Right kidney (tissue), 1 donor: ENCODE data around the gene CCNL1.

Experiments
- DNase-seq: peaks from one replicate; pipeline ENCODE4 v3.0.0-alpha.2; 2016

Gene CCNL1

GRCh38 chr3:157125101-157125500 lies 34.8 kb downstream of the CCNL1 start:
- DNase-seq: no peak

- DNase-seq: no peak
Measured at GRCh38 chr3:157123621-157124020, 36.3 kb downstream of the CCNL1 start.

DNA sequence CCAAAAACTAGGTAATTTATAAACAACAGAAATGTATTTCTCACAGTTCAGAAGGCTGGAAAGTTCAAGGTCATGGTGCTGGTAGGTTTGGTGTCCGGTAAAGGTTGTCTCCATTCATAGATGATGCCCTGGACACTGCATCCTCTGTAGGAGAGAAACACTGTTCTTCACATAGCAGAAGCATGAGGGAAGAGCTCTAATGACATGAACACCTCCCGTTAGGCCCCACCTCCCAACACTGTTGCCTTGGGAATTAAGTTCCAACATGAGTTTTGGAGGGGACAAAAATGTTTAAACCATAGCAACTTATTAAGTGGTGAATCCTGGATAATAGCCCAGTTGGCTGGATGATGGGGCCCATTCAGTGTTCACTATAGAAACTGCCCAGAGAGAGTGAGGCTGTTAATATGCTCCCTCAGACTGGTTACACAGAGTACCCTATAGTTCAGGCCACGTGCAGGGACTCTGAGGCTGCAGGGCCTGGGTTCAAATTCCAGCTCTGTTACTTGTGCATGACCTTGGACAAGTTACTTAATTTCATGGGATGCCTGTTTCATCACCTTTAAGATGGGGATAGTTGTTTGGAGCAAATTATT lies 37.0 kb downstream of the CCNL1 start:
- DNase-seq: no peak

DNA sequence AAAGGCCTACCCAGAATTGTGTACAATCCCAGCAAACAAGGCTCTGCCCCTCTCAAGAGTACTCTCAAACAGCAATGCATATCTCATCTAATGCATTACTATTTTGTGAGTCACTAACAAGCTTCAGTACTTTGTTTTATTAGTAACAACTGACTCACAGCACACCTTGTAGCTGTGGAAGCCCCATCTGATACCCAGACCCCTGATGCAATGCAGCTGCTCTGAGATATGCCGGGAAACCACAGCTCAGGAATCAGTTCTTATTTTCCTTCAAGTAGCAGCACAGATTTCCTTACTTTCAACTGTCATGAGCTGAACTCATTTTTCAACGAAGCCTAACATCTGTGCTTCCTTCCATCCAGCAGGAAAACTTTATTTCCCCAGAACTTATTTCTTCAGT lies 37.8 kb downstream of the CCNL1 start:
- no peak for DNase-seq

DNA sequence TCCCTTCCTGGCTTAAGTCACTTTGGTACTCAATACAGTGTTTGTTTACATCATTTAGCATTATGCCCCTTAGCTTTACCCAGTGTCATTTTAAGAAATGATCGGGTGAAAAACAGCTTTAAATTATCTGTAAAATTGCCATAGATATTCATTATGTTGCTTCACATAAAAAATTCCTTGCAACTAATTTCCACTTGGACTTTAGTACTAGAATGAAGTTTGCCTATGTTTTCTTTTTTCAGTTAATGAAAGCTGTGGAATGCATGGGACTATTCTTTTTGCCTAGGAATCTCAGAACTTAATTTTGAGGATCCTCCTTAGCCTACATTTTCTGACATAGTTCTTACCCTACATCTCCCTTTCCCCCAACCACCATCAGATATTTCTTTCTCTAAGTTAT lies 38.4 kb downstream of the CCNL1 start:
- no peak for DNase-seq

- DNase-seq: peak; percentile 56
Measured at GRCh38 chr3:157120071-157120892, 39.7 kb downstream of the CCNL1 start.

DNA sequence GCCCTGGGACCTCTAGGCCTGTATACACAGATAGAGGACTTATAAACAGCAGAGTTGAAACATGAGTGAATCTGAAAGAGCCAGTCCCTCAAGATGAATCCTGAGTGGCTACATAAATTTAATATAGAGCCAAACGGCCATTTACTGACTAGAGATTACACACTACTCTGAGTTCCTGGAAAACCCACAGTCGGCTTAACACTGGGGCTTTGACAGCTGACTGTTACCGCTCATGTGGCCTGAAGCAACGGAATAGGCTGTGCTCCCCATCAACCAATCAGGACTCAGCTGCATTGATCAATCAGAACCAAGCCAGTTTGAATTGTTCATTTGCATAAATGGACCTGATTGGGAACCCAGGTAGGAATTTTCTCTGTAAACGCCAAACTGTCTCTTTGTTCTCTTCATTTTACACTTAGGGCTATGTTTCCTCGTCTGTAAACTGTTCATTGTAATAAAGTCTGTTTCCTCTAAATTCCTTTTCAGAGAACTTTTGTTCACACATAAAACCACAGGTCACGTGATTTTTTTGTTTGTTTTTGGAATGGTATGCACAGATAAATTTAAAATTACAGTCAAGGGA lies 40.5 kb downstream of the CCNL1 start:
- no peak for DNase-seq

GRCh38 chr3:157117875-157118654 lies 41.9 kb downstream of the CCNL1 start:
- no peak for DNase-seq

DNA sequence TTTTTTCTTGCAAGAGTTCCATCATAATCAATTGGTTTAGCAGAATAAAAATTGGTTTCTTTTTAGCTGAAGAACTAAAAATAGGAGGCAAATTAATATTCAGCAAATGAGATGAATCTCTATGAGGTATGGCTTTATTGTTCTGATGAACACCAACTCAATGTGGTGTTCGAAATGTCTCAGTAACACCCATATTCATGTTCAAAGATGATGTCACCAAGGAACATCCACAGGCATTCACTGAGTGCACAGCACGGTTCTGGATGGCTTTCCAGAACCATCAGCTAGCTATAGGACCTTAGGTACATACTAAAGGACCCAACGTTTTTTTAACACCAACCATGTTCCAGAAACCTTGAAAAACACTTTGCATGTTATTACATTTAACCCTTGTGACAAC lies 42.7 kb downstream of the CCNL1 start:
- DNase-seq: no peak

DNA sequence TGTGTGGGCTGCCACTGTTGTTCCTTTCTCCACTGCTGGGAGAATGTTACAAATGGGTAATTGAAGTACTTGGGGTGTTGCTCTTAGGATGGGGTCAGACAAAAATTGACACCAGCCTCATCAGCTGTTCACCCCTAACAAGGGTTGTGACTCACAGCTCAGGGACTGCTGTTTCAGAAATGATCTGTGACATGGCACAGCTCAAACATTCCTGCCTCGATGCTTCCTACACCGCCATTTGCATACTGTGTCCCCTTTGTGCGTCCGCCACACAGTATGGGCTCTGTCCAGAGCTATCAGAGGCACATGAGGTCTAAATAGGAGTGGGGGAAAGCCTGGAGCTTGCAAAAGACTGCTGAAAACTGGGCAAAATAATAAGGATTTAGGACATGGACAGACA lies 43.9 kb downstream of the CCNL1 start:
- no peak for DNase-seq

- DNase-seq: no peak
Measured at GRCh38 chr3:157115069-157116006, 44.6 kb downstream of the CCNL1 start.

- DNase-seq: no peak
Measured at GRCh38 chr3:157113832-157114505, 46.0 kb downstream of the CCNL1 start.

DNA sequence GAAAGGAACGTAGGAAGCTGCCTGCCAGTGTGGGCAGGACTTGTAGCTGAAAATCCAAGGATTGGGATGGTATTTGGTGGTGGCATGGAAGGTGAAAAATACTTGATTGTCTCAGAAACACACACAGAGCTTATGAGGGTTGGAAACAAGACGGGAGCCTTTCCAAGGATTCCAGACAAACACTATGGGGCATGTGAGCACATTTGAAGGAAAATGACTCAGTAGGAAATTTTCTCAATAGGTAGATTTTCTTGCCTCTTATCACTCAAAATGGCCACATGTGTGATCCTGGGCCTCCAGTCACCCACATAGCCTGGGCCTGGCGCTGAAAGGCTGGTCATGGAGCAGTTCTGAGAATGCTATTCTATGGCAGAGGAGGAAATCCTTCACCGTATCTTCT lies 47.4 kb downstream of the CCNL1 start:
- no peak for DNase-seq

DNA sequence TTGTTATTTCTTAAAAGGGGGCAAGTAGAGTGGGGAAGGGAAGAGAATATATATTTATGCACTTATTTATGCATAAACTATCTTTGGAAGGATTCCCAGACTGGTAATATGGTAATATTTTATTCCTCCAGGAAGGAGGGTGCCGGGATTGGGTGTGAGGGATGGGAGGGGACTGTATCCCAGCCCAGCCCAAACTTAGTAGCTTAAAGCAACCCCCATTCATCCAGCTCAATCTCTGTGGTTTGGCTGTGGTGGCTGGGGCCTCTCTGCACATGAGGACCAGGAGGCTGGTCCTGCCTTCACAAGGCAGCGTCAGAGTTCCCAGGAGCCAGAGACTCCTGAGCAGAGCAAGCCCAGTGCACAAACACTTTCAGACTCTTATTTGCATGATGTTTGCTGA lies 48.4 kb downstream of the CCNL1 start:
- no peak for DNase-seq

DNA sequence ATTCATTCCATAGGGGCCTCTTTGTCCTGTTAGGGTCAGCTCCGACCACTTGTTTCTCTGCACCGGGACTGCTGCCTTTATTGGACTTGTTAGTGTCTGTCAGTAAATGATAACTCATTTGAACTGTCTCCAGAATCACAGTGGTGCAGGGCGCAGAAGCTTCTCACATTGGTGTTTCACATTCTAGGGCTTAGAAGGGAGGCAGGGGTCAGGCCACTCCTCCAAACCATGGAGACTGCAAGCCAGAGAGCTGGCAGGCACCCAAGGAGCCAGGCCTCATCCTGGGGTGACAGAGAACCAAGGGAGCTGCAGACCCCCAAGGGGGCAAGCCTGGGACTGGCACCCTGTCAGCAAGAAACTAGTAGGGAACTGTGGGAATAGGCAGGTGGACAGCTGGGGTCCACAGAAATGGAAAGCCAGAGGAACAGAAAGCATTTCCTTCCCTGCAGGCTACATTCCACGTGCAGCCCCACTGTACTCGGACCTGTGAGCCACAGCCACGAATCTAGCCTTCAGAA lies 49.1 kb downstream of the CCNL1 start:
- DNase-seq: no peak

DNA sequence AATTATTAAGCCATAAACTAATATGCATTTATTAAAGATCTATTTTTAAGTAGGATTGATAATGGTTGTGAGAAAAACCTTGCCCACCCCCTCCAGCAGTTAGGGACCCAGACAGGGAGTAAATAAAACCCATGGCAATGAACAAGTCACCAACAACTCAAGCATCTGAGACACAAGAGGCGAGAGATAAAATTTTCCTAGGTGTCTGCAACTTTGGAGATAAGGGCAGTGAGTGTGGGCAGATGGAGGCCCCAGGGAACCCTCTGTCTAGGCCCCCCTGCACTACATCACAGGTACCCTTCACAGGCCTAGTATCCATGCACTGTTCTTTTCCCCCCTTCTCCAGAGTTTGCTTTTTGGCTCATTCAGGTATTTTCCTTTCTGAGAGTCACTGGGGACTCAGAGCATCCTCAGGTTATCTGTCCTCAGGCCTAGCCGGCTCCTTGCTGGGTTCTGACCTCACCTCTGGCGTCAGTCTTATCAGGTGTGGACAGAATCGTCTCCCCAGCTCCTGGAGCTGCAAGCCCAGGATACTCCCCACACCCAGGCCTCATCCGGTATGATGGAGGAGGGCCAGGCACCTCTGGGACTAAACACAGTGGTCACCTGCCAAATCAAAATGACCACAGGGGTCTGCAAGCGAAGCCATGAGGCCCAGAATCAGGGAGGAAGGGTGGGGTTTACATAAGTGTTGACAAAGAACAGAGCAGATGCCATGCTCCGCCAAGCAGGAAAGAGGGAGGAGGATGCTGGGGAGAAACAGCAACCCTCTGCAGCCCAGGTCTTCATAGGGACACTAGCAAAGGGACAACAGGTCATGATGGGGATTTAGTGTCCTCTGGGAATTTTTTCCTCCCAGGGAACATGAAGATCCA lies 50.4 kb downstream of the CCNL1 start:
- DNase-seq: no peak

DNA sequence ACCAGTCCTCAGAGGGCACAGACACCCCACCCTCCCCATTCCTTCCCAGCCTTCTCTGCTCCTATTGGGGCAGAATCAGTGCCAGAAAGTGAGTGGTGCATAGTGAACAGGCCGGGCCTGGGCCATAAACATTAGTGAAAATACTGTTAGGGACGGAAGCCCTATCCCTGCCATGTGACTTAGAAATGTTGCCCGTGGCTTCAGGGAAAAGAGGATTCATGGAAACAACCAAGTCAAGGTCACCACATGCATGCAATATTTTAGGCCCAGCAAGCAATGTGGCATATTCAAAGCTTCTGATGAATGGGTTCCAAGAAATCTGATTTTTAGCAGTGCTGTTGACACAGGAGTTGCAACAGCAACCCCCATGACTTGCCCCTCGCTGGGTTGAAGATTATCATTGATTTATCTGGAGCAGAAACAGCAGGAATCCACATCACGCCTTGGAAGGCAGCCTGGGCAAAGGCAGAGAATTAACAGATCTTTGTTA lies 52.3 kb downstream of the CCNL1 start:
- DNase-seq: no peak

- no peak for DNase-seq
Measured at GRCh38 chr3:157107037-157107436, 52.9 kb downstream of the CCNL1 start.

DNA sequence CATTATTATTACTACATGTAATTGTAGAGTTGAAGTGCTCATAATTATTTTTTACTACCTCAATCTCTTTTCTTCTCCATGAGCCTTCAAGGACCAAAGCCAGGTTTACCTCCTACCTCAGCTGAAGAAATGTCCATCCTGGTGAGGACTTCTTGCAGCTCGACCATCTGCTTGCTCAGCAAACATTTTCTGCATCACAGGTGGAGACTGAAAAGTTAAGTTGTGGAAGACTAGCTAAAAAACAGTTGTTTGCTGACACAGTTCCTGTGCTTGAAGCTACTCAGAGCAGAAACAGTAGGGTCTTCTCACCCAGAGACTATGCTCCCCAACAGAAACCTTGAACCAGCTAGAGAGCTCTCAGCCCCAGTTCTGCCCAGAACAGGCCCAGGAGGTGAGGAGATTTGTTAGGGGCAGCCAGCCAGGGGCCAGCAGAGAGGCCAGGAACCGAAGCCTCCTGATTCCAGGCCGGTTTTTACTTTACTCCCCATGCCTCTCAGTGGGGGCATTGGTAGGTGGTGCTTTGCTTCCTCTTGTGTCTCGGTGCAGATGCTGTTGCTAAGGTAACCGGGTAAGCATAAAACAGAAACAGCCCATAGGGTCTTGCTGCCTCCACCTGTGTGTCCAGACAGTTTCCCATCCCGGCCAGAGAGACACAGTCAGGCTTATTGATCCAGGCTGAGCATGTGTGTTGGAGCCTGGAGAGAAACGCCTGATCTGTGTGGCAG lies 54.9 kb downstream of the CCNL1 start:
- DNase-seq: no peak
